ENCODE results near the gene B4GALNT1. TPM values are rescaled to one million over a fixed set of nuclear protein-coding genes. Genes with fewer than 3 reads are reported as not detected.
"Not testable (repeated sequence)": the region's sequence is repeated elsewhere in the genome, so short reads cannot be mapped to it uniquely, and the experiment has no call there.

The B4GALNT1 gene
- polyA plus RNA-seq, 2 of the 4 experiments (the other 2 are of a cell fraction), result 25.7 to 35.1 TPM

DNA sequence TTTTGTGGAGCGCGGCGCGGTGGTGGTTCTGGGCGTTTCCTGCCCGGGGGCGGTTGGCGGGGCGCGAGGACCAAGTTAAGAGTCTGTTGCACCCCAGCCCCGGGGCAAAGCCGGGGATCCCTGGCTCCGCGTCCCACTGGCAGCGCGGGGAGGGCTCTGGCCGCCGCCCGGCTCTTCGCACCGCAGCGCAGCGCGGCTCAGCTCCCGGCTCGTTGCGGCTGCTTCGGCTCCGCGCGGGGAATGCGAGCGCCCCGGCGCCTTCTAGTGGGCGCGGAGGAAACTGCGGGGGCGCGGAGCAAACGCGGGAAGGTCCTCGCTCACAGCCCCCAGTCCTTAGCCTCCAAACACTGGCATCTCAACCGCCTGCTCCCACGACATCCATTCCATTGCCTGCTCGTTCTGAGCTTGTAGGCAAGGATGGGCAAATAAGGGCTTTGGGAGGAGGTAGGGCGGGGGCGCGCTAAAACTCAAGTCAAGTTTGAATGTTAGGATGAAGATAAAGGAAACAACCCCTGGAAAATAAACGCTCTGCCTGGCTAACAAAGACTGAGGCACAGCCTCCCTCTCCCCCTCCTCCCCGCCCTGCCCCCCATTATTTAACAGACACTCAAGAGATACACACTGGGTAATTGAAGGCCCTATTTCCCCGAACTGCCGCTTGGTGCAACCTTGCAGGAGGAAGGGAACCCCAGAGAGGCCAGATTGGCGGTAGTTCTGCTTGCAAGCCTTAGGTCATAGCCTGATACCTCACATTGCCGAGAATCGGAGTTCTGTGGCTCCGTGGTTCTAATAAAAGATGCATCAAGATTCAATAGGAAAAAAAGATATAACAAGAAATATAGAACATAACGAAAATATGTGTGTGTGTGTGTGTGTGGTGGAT lies at the start of gene B4GALNT1 (continued):
- TF ChIP-seq EP300 (IDR thresholded peaks at IDR 0.05) (no peak), TFCP2L1 (CRISPR knock-in tag; IDR thresholded peaks at IDR 0.05) (no peak), FOSB (CRISPR knock-in tag; IDR thresholded peaks at IDR 0.05) (no peak), MYC (IDR thresholded peaks at IDR 0.05; ENCODE audit: borderline replicate concordance, low read length) (no peak), NR3C1 (IDR thresholded peaks at IDR 0.05) (no peak), HOXA7 (CRISPR knock-in tag; IDR thresholded peaks at IDR 0.05) (no peak), JUN (IDR thresholded peaks at IDR 0.05) (peak in 1 of 2 experiments; percentile 60; a peak in 2 of 5 replicates), FOXS1 (CRISPR knock-in tag; IDR thresholded peaks at IDR 0.05) (no peak), HOXB13 (CRISPR knock-in tag; IDR thresholded peaks at IDR 0.05; ENCODE audit: low read depth) (no peak)
- TF ChIP-seq, protein P1, sequence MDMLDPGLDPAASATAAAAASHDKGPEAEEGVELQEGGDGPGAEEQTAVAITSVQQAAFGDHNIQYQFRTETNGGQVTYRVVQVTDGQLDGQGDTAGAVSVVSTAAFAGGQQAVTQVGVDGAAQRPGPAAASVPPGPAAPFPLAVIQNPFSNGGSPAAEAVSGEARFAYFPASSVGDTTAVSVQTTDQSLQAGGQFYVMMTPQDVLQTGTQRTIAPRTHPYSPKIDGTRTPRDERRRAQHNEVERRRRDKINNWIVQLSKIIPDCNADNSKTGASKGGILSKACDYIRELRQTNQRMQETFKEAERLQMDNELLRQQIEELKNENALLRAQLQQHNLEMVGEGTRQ (IDR thresholded peaks at IDR 0.05), result no peak
- TF ChIP-seq, protein P2, sequence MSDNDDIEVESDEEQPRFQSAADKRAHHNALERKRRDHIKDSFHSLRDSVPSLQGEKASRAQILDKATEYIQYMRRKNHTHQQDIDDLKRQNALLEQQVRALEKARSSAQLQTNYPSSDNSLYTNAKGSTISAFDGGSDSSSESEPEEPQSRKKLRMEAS (IDR thresholded peaks at IDR 0.05), result peak; percentile 90
- TF ChIP-seq, protein P3, sequence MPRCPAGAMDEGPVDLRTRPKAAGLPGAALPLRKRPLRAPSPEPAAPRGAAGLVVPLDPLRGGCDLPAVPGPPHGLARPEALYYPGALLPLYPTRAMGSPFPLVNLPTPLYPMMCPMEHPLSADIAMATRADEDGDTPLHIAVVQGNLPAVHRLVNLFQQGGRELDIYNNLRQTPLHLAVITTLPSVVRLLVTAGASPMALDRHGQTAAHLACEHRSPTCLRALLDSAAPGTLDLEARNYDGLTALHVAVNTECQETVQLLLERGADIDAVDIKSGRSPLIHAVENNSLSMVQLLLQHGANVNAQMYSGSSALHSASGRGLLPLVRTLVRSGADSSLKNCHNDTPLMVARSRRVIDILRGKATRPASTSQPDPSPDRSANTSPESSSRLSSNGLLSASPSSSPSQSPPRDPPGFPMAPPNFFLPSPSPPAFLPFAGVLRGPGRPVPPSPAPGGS (IDR thresholded peaks at IDR 0.05), result no peak

DNA sequence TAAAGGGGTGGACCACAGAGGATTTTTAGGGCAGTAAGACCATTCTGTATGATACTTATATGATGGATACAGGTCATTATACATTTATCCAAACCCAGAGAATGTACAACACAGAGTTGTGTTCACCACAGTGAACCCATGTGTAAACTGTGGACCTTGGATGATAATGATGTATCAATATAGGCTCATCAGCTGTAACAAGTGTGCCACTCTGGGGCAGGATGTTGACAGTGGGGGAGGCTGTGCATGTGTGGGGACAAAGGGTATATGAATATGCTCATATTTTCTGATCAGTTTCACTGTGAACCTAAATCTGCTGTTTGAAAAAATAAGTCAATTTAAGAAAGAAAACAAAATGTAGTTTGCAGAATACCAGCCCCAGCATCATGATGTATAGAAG lies 46.7 kb upstream of the B4GALNT1 start:
- Histone ChIP-seq H3K4me1 (no peaks in the 10 kb centered on the region), H3K9me3 (peaks cover 8% of the 10 kb centered on the region; the same call in 1 of the 3 replicates), H3K4me3 (no peak overlapping the region), H3K4me2 (no peak overlapping the region), H3K27ac (no peak overlapping the region)
- TF ChIP-seq BHLHE40 (IDR thresholded peaks at IDR 0.05; ENCODE audit: low read depth, low read length), result no peak
- TF ChIP-seq, protein P2 (IDR thresholded peaks at IDR 0.05), result no peak
- no peak for TF ChIP-seq HOXA7 (CRISPR knock-in tag; IDR thresholded peaks at IDR 0.05)
- TF ChIP-seq GATA3 (IDR thresholded peaks at IDR 0.05; ENCODE audit: borderline replicate concordance), result no peak
- no peak for TF ChIP-seq MAZ (IDR thresholded peaks at IDR 0.05; ENCODE audit: borderline replicate concordance, low read depth, low read length)
- TF ChIP-seq HDAC2 (IDR thresholded peaks at IDR 0.05), result no peak
- TF ChIP-seq ZNF302 (CRISPR knock-in tag; IDR thresholded peaks at IDR 0.05), result no peak
- TF ChIP-seq, protein P4, sequence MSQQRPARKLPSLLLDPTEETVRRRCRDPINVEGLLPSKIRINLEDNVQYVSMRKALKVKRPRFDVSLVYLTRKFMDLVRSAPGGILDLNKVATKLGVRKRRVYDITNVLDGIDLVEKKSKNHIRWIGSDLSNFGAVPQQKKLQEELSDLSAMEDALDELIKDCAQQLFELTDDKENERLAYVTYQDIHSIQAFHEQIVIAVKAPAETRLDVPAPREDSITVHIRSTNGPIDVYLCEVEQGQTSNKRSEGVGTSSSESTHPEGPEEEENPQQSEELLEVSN (IDR thresholded peaks at IDR 0.05; ENCODE audit: borderline replicate concordance, low read depth), result no peak
- no peak for TF ChIP-seq CHD4 (IDR thresholded peaks at IDR 0.05; ENCODE audit: borderline replicate concordance)
- no peak for FAIRE-seq
- CTCF ChIA-PET, result interaction anchor here (1.0 to 1.4 kb wide), 3 partner anchors 12 to 47 kb away, joined by 3 to 4 read pairs (median 3); partner anchors contain the start of genes B4GALNT1 and OS9
- POLR2A ChIA-PET, result no interaction called here
- no peak for DNase-seq (ENCODE audit: low read depth in 1 of 2, low spot score in 1 of 2)
- ATAC-seq, result no peak

DNA sequence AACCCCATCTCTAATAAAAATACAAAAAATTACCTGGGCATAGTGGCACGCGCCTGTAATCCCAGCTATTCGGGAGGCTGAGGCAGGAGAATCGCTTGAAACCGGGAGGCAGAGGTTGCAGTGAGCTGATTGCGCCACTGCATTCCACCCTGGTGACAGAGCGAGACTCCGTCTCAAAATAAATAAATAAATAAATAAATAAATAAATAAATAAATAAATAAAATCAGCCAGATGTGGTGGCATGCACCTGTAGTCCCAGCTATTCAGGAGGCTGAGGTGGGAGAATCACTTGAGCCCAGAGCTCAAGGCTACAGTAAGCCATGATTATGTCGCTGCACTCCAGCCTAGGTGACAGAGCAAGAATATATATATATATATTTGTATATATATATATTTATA lies 44.9 kb upstream of the B4GALNT1 start:
- DNase-seq (ENCODE audit: low read depth in 1 of 2, low spot score in 1 of 2); H3K27ac ChIP-seq; H3K4me2 ChIP-seq; H3K9me3 ChIP-seq; CTCF ChIA-PET; ATAC-seq; FAIRE-seq; H3K4me3 ChIP-seq; H3K4me1 ChIP-seq: not testable (repeated sequence)
- POLR2A ChIA-PET, result interaction anchor here (0.6 kb wide), 1 partner anchor 190 kb away, joined by 6 read pairs; no protein-coding TSS in a partner anchor
- WGBS (ENCODE audit: missing lambda C conversion rate), result 53% methylated on average over 9 of the region's 9 CpGs

All from A549 (cell line).